Lower lobe of right lung (tissue), 2 donors: ENCODE results near the gene ASB4. TPM values are rescaled to one million over a fixed set of nuclear protein-coding genes. Genes with fewer than 3 reads are reported as not detected.

Source experiments
- ATAC-seq, 2 donors: fragments of 200-7000 bp; cut with Tn5 transposase; one replicate each; pipeline ENCODE4 v1.9.1; 2020 to 2022; ENCODE audit warnings: mild to moderate bottlenecking in 2 of 2, moderate library complexity in 2 of 2
- DNase-seq: peaks from one replicate; pipeline ENCODE4 v3.0.0-alpha.2; 2020
- H3K27ac ChIP-seq: fragments of 200-600 bp; one replicate; pipeline ENCODE4 v1.8.0; 2022
- H3K27me3 ChIP-seq: fragments of 200-600 bp; one replicate; pipeline ENCODE4 v1.8.0; 2022; ENCODE audit warnings: low read depth
- H3K36me3 ChIP-seq: fragments of 200-600 bp; one replicate; pipeline ENCODE4 v1.8.0; 2022; ENCODE audit warnings: mild to moderate bottlenecking
- H3K4me1 ChIP-seq: fragments of 200-600 bp; one replicate; pipeline ENCODE4 v1.8.0; 2022
- H3K4me3 ChIP-seq: fragments of 200-600 bp; one replicate; pipeline ENCODE4 v1.8.0; 2022; ENCODE audit warnings: mild to moderate bottlenecking
- H3K9me3 ChIP-seq: fragments of 200-600 bp; one replicate; pipeline ENCODE4 v1.8.0; 2022
- CTCF ChIP-seq: fragments of 200-600 bp; IDR thresholded peaks from one replicate; pipeline ENCODE4 v1.8.0; 2022; ENCODE audit warnings: antibody characterized with exemption, mild to moderate bottlenecking
- intact Hi-C: fragments of 100-400 bp; cut with DNase I; formaldehyde crosslinking; loops from one replicate; pipeline ENCODE4 v1.11.0; 2022
- total RNA-seq: library from RNA; stranded (reverse); fragmentation: NEBNext Ultra II Directional; extraction: Animal tissue kit (Norgen Biotek cat#: 25700); gene quantifications from one replicate; pipeline ENCODE4 v1.2.1, GENCODE V29; 2021
- donor health status: DM: no; HTN: yes; CAD: no; lungs with severe emphysema.

ASB4 gene
- total RNA-seq, 1 donor from 2014 or later = 0.50 TPM

GRCh38 chr7:95530881-95531280, 45.1 kb downstream of the ASB4 start:
- Histone ChIP-seq H3K4me3 (no peak overlapping the region), H3K9me3 (no peaks in the 10 kb centered on the region), H3K36me3 (no peaks in the 10 kb centered on the region), H3K4me1 (peaks cover 4% of the 10 kb centered on the region), H3K27me3 (no peaks in the 10 kb centered on the region), H3K27ac (no peak overlapping the region)
- ATAC-seq = no peak
- no peak for DNase-seq
- no peak for TF ChIP-seq CTCF
- intact Hi-C loops = no loop called here

DNA sequence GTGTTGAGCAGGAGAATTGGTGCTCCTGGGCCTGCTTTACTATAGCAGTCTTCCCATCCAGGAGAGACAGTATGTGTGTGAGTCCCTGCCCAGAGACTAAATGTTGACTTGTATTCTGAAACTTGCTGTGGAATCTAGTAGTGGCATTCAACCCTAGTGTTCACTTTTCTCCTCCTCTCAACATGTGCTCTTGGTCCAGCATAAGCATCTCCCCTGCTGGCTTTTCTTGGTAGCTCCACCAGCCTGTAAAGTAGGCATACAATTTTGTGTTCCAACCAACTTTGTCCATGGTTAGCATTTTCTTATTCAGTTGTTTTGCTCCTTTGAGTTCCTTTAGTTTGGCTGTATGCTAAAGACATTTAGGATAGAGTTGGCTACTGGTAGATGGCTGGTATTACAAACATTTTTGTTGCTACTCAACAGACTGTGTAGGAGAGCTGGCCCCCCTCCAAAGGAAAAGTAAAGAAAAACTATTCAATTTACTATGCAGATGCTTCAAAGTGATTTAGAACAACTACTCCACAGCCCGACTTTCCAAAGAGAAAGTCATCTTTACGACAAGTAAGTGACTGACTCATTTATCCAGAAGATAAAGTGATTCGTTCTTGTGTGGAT, 46.0 kb downstream of the ASB4 start:
- intact Hi-C loops = no loop called here
- Histone ChIP-seq H3K4me1 (peaks cover 4% of the 10 kb centered on the region), H3K27ac (no peak overlapping the region), H3K9me3 (no peaks in the 10 kb centered on the region), H3K4me3 (no peak overlapping the region), H3K36me3 (no peaks in the 10 kb centered on the region), H3K27me3 (no peaks in the 10 kb centered on the region)
- DNase-seq (no peak), ATAC-seq (no peak)
- TF ChIP-seq CTCF = no peak

GRCh38 chr7:95534796-95535195, 49.1 kb downstream of the ASB4 start:
- Histone ChIP-seq H3K27me3 (no peaks in the 10 kb centered on the region), H3K36me3 (no peaks in the 10 kb centered on the region), H3K4me1 (no peaks in the 10 kb centered on the region), H3K27ac (no peak overlapping the region), H3K9me3 (no peaks in the 10 kb centered on the region), H3K4me3 (no peak overlapping the region)
- TF ChIP-seq CTCF = no peak
- DNase-seq (no peak), ATAC-seq (no peak)
- intact Hi-C loops = no loop called here

DNA sequence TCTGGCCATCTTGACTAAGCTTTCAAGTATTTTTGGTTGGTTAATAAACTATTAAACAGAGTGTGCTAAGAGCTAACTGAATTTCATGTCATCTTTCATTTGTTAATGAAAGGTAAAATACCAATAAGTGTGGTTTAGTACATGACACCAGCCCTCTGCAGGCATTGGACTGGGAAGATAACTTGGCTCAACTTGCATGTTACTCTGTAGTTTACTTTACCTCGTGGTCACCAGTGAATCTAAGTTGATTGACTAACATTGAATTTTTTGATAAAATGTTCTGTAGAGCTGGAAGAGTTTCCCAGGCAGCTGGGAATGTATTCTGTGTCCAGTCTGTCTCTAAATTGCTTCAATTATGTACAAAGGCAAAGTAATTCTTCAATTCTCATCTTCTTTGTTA, 49.9 kb downstream of the ASB4 start:
- ATAC-seq (no peak), DNase-seq (no peak)
- Histone ChIP-seq H3K4me1 (no peaks in the 10 kb centered on the region), H3K27ac (no peak overlapping the region), H3K36me3 (no peaks in the 10 kb centered on the region), H3K4me3 (no peak overlapping the region), H3K9me3 (no peaks in the 10 kb centered on the region), H3K27me3 (no peaks in the 10 kb centered on the region)
- no peak for TF ChIP-seq CTCF
- intact Hi-C loops = no loop called here

DNA sequence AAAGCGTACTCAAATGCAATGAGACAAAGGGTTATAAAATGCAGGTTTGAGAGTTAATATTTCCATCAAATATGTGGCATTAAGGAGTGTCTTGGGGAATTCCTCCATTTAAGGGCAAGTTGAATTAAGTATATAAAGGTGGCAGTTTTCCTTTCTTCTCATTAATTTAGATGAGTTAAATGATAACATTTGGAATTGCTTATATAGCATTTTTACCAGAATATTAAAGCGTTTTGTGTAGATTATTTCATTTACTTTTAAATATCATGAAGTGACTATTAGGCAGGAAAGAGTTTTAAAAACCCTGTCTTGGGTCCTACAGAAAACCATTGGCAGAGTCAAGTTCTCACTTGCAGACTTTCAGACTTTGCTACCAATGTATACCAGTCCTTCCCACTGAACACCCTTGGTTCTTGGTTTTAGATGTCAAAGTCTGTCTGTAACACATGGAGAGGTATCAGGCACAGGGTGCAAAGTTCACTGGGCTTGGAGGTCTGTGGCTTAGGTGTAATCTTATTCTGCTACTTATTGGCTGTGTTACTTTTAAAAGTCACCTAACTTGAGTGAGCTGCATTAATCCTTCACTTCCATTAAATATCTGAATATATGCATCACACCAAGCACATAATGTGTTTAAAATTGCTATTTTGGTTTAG, 51.0 kb downstream of the ASB4 start:
- ATAC-seq (no peak), DNase-seq (no peak)
- no peak for TF ChIP-seq CTCF
- no peaks in the 10 kb centered on the region for H3K9me3 ChIP-seq
- H3K27ac ChIP-seq = no peak overlapping the region
- H3K27me3 ChIP-seq = no peaks in the 10 kb centered on the region
- H3K4me1 ChIP-seq = no peaks in the 10 kb centered on the region
- intact Hi-C loops = no loop called here
- H3K36me3 ChIP-seq = no peaks in the 10 kb centered on the region
- no peak overlapping the region for H3K4me3 ChIP-seq
